Measurements from ENCODE around the gene MAML2.

Gene MAML2

GRCh38 chr11:96012086-96012824, 330.7 kb downstream of the MAML2 start:
- DNase-seq (ENCODE audit: extremely low spot score, insufficient read length, low read depth) (peak; percentile 54), FAIRE-seq (peak; percentile 97)

GRCh38 chr11:96010683-96011082, 332.3 kb downstream of the MAML2 start:
- FAIRE-seq = no peak
- DNase-seq (ENCODE audit: extremely low spot score, insufficient read length, low read depth) = no peak

- no peak for FAIRE-seq
Measured at GRCh38 chr11:96008161-96008720, 334.8 kb downstream of the MAML2 start.

GRCh38 chr11:96006037-96006436, 337.0 kb downstream of the MAML2 start:
- FAIRE-seq = no peak
- no peak for DNase-seq (ENCODE audit: extremely low spot score, insufficient read length, low read depth)

More at GRCh38 chr11:96008161-96008720, 334.8 kb downstream of the MAML2 start:
- no peak for DNase-seq (ENCODE audit: extremely low spot score, insufficient read length, low read depth)

- no peak for FAIRE-seq
Measured at GRCh38 chr11:96004862-96005261, 338.1 kb downstream of the MAML2 start.

GRCh38 chr11:96002754-96003290, 340.2 kb downstream of the MAML2 start:
- FAIRE-seq (no peak), DNase-seq (ENCODE audit: extremely low spot score, insufficient read length, low read depth) (no peak)

More at GRCh38 chr11:96004862-96005261, 338.1 kb downstream of the MAML2 start:
- DNase-seq (ENCODE audit: extremely low spot score, insufficient read length, low read depth) = no peak

- DNase-seq (ENCODE audit: extremely low spot score, insufficient read length, low read depth) = no peak
- FAIRE-seq = no peak
Measured at GRCh38 chr11:96002339-96002738, 340.7 kb downstream of the MAML2 start.

- no peak for DNase-seq (ENCODE audit: extremely low spot score, insufficient read length, low read depth)
- no peak for FAIRE-seq
Measured at GRCh38 chr11:96001037-96001436, 342.0 kb downstream of the MAML2 start.

- no peak for DNase-seq (ENCODE audit: extremely low spot score, insufficient read length, low read depth)
- FAIRE-seq = no peak
Measured at GRCh38 chr11:95999711-96000406, 343.1 kb downstream of the MAML2 start.

- no peak for FAIRE-seq
- DNase-seq (ENCODE audit: extremely low spot score, insufficient read length, low read depth) = no peak
Measured at GRCh38 chr11:95996621-95997235, 346.3 kb downstream of the MAML2 start.

GRCh38 chr11:95994329-95994728, 348.7 kb downstream of the MAML2 start:
- DNase-seq (ENCODE audit: extremely low spot score, insufficient read length, low read depth) (no peak), FAIRE-seq (no peak)

GRCh38 chr11:95993438-95994298, 349.3 kb downstream of the MAML2 start:
- FAIRE-seq = no peak
- DNase-seq (ENCODE audit: extremely low spot score, insufficient read length, low read depth) = no peak

- DNase-seq (ENCODE audit: extremely low spot score, insufficient read length, low read depth) (no peak), FAIRE-seq (no peak)
Measured at GRCh38 chr11:95991545-95991944, 351.4 kb downstream of the MAML2 start.

GRCh38 chr11:95991101-95991500, 351.9 kb downstream of the MAML2 start:
- DNase-seq (ENCODE audit: extremely low spot score, insufficient read length, low read depth) (no peak), FAIRE-seq (no peak)

GRCh38 chr11:95989780-95990179, 353.2 kb downstream of the MAML2 start:
- no peak for FAIRE-seq
- no peak for DNase-seq (ENCODE audit: extremely low spot score, insufficient read length, low read depth)

- no peak for FAIRE-seq
- no peak for DNase-seq (ENCODE audit: extremely low spot score, insufficient read length, low read depth)
Measured at GRCh38 chr11:95989076-95989605, 353.9 kb downstream of the MAML2 start.

GRCh38 chr11:95985174-95985808, 357.7 kb downstream of the MAML2 start:
- no peak for DNase-seq (ENCODE audit: extremely low spot score, insufficient read length, low read depth)
- FAIRE-seq = no peak

- no peak for DNase-seq (ENCODE audit: extremely low spot score, insufficient read length, low read depth)
- FAIRE-seq = no peak
Measured at GRCh38 chr11:95984072-95984471, 358.9 kb downstream of the MAML2 start.

Measured in GM18507 (cell line).